GM10248 (cell line): Measurements from ENCODE around the gene SPPL3.
"Not testable (repeated sequence)": the region's sequence is repeated elsewhere in the genome, so short reads cannot be mapped to it uniquely, and the experiment has no call there.

Source experiments
- CTCF ChIA-PET: fragments of 300-600 bp; sonication (Branson Sonifier 250); formaldehyde crosslinking; extraction: SDS; loops from one replicate; lab custom pipeline; 2021; ENCODE audit warnings: antibody characterized with exemption; lab: Yijun Ruan, JAX
- POLR2A ChIA-PET: fragments of 350-650 bp; sonication (Branson Sonifier 250); formaldehyde crosslinking; extraction: SDS; loops from one replicate; lab custom pipeline; 2020; ENCODE audit warnings: antibody characterized with exemption; lab: Yijun Ruan, JAX
- DNase-seq: peaks from one replicate; pipeline ENCODE4 v3.0.0; 2012; ENCODE audit errors: extremely low spot score
- CTCF ChIP-seq: IDR thresholded peaks from 2 replicates; pipeline ENCODE4 v1.5.1; 2012; ENCODE audit warnings: mild to moderate bottlenecking, low read depth; ENCODE audit errors: extremely low read depth, missing control alignments, control extremely low read depth

SPPL3 gene

DNA sequence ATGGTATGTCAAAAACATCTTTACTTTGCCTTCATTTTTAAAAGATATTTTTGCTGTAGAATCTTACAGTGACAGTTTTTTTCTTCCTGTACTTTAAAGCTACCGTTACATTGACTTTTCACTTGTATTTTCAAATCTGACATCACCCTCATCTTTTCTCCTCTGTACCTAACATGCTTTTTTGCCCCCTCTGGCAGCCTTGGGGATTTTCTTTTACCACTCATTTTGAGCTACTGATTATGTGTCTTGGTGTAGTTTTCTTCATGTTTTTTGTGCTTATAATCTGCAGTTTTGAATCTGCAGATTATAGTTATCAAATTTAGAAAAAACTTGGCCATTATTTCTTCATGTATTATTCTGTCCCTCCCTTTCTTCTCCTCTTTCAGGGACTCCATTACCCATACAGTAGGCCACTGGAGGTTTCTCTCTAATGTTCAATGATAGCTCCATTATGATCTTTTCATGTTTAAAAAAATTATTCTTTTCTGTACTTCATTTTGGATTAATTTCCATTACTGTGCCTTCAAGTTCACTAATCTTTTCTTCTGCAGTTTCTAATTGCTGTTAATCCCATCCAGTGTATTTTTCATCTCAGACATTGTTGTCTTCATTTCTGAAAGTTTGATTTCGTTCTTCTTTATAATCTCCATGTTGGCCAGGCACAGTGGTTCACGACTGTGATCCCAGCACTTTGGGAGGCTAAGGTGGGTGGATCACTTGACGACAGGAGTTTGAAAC, 108.5 kb downstream of the SPPL3 start:
- no peak for DNase-seq

GRCh38 chr12:120793357-120793756, 110.8 kb downstream of the SPPL3 start:
- POLR2A ChIA-PET: no interaction called here
- CTCF ChIA-PET: interaction anchor here (2.4 kb wide), 1 partner anchor 178 kb away, joined by 7 read pairs; no protein-coding TSS in a partner anchor
- TF ChIP-seq CTCF: no peak
- DNase-seq: no peak

More for the DNA sequence above, 108.5 kb downstream of the SPPL3 start:
- TF ChIP-seq CTCF: no peak
- ChIA-PET POLR2A (no interaction called here), CTCF (interaction anchor here (0.9 to 2.4 kb wide), 5 partner anchors 10 to 214 kb away, joined by 3 to 7 read pairs (median 3); partner anchors contain the start of gene POP5)

DNA sequence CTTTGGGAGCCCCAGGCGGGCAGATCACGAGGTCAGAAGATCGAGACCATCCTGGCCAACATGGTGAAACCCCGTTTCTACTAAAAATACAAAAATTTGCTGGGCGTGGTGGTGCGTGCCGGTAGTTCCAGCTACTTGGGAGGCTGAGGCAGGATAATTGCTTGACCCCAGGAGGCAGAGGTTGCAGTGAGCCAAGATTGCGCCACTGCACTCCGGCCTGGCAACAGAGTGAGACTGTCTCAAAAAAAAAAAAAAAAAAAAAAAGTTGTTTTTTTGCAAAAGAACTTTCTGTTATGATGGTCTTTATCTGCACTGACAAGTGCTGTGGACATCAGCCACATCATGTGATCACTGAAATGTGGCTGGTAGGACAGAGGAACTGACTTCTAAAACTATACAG, 111.7 kb downstream of the SPPL3 start:
- DNase-seq, CTCF ChIA-PET, POLR2A ChIA-PET: not testable (repeated sequence)

- no peak for DNase-seq
- POLR2A ChIA-PET: no interaction called here
- CTCF ChIA-PET: no interaction called here
- no peak for TF ChIP-seq CTCF
These were observed 112.4 kb downstream of the SPPL3 start for GRCh38 chr12:120791669-120792176.

- ChIA-PET CTCF (no interaction called here), POLR2A (no interaction called here)
- no peak for TF ChIP-seq CTCF
These were observed 114.0 kb downstream of the SPPL3 start for GRCh38 chr12:120790114-120790513.

DNA sequence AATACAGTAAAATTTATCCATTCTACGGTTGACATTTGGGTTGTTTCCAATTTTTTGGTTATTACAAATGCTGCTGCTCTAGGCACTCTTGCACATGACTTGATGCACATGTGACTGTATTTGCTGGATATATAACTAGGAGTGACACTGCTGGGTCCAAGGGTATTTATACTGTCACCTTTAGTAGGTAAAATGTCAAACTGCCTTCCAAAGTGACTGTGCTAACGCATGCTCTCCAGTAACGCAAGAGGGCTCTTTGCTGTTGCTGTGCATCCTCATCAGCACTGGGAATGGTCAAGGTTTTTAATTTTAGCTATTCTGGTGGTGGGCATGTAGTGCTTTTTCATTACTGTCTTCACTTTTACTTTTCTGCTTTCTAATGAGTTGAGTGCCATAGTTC, 116.3 kb downstream of the SPPL3 start:
- ChIA-PET POLR2A (no interaction called here), CTCF (interaction anchor here (1.0 to 1.3 kb wide), 2 partner anchors 12 to 69 kb away, joined by 3 read pairs; no protein-coding TSS in a partner anchor)
- no peak for DNase-seq
- TF ChIP-seq CTCF: no peak

More at GRCh38 chr12:120790114-120790513, 114.0 kb downstream of the SPPL3 start:
- no peak for DNase-seq

- TF ChIP-seq CTCF: no peak
- ChIA-PET CTCF (interaction anchor here (0.7 to 1.6 kb wide), 4 partner anchors 11 to 187 kb away, joined by 3 to 4 read pairs (median 3); no protein-coding TSS in a partner anchor), POLR2A (no interaction called here)
- no peak for DNase-seq
These were observed 119.4 kb downstream of the SPPL3 start for GRCh38 chr12:120784804-120785203.
